Stimulated activated CD4-positive, alpha-beta T cell treated with anti-CD3 and anti-CD28 coated beads, TNF-alpha, amount 100 ng/mL, for 24 hours (primary cell): ENCODE results near the gene ERN1.
A peak's percentile ranks its signal among the peaks of the same experiment; 100 is the strongest.

Experiments
- DNase-seq, 3 experiments: peaks; one replicate each; pipeline ENCODE4 v3.0.0-alpha.2; 2020; ENCODE audit warnings: low read depth in 3 of 3

The ERN1 gene

GRCh38 chr17:64059756-64060155 is 70.2 kb downstream of the ERN1 start:
- no peak for DNase-seq

DNA sequence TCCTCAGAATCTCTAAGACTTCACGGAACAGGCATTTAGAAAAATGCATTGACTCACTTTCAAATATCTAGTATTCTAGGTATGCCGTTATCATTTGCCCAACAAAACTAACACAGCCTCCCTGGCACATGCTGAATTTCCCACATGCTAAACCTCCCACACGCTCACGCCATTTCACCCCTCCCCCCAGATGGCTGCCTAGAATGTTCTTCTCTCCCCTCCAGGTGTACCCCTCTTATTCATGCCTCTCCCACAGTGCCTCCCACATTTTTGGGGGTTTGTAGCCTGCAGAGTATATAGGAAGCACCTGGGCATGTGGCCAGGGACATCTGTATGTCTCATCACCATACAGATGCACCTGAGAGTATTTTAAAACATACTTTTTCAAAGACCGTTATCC is 71.3 kb downstream of the ERN1 start:
- no peak for DNase-seq

DNA sequence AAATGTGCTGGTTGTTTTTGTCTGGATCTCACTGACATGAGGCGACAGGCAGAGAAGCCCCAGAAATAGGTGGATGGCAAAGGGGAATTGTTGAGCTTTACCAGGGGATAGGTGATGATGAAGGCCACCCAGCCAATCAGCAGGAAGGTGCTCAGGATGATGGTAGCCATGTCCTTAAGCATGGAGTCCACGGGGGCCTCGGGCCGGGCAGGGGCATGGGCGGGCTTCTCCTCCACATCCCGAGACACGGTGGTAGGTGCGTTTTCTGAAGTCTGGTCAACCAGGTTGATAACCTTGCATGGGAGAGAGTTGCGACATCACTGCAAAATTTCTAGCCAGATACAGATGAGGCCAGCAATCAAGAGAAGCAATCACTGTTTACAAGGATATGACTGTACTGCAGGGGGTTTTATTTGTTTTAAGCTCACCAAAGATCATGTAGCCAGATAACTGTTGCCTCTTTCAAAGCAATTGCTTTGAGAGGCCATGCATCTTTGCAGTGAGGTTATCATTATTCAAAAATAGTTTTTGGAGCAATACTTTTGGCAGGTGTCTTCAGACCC is 72.2 kb downstream of the ERN1 start:
- DNase-seq, result no peak

- DNase-seq, result no peak
Measured at GRCh38 chr17:64056269-64057005, 73.5 kb downstream of the ERN1 start.

DNA sequence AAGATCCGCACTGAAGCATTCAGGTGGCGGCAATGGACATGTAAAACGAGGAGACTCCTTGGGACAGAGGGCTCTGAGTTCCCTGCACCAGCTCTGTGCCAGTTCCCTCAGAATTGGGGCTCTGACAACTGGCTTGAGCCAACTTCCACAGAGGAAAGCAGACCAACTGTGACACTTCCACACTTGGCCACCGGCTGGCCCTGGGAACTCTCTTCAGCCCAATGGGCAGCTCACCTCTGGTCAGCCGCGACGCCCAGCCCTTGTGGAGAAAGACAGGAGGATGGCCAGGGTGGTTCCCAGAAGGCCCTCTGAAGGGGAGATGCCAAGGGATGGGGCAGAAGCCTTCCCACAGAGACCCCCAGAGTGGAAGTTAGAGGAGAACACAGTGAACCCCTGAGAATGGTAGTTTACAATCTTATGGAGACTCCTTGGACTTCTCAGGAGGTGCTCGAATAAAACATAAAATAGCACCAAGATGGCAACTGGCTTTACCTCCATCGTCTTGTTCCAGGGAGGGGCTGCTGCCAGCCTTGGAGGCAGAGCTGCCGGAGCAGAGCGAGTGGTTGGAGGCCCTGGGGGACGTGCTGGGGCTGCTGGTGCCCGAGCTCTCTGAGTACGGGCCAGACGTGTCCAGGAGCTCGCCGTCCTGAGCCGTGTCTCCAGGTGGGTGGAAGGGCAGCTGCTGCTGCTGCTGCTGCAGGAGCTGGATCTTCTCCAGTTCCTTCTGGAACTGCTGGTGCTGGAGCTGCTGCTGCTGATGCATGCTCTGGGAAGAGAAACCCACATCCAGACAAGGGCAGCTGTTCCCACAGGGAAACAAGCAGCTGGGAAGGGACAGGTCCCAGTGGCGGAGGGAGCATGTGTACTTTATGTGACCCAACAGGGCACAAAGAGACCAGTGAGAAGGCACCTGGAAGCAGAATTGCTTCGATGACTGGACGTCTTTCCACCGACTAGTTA is 74.5 kb downstream of the ERN1 start:
- no peak for DNase-seq

- no peak for DNase-seq
Measured at GRCh38 chr17:64054304-64054703, 75.6 kb downstream of the ERN1 start.

DNA sequence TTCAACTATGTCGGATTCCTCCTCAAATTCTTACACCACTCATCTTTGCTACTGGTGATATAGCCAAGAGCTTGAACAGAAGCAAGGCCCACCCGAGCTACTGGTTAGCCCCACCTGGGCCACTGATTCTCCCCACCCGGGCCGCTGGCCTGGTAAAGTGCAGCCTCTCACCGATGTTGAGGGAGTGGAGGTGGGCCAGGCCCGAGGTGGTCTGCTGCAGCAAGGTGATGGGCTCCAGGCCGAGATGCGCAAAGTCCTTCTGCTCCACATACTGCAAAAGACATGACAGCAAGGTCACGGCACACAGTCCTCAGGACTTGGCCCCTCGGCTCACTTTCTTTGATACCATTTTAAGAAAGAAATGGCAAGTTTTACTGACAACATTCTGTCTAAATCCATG is 76.8 kb downstream of the ERN1 start:
- no peak for DNase-seq

GRCh38 chr17:64051153-64051552 is 78.8 kb downstream of the ERN1 start:
- DNase-seq, result no peak

- no peak for DNase-seq
Measured at GRCh38 chr17:64048805-64049204, 81.1 kb downstream of the ERN1 start.

GRCh38 chr17:64045176-64045575 is 84.8 kb downstream of the ERN1 start:
- DNase-seq, result no peak

DNA sequence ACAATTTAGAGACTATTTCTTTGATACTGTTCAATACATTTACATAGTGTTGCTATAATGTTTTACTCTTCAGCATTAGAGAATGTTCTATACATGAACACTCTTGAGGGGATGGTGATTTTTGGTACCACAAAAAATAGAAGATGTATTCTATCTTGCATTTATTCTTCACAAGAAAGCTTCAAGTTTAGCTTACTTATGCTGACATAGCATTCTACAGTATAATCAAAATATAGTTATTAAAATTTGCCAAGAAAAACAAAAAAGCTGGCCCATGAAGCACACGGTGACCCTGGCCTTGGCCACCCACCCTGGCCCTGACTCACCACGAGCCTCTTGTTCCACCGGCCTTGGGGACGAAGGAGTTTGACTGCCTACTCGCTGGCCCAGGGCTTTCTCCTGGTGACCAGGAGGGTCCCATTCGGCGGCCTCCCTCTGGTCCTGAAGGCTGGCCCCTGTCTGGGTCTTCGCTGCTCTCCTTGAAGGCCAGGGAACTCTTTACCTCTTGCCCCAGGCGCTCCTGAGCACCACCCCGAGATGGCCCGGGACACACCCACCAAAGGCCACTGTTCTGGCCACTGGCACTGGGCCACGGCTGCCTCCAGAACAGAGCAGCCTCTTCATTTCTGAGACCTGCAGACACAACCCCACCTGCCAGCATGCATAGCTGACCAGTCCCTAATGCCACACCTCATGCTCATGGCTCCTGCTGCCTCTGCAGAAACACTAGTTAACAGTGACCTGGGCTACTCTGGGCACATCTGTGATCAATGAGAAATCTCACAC is 87.1 kb downstream of the ERN1 start:
- no peak for DNase-seq

- DNase-seq, result no peak
Measured at GRCh38 chr17:64041912-64042311, 88.0 kb downstream of the ERN1 start.

DNA sequence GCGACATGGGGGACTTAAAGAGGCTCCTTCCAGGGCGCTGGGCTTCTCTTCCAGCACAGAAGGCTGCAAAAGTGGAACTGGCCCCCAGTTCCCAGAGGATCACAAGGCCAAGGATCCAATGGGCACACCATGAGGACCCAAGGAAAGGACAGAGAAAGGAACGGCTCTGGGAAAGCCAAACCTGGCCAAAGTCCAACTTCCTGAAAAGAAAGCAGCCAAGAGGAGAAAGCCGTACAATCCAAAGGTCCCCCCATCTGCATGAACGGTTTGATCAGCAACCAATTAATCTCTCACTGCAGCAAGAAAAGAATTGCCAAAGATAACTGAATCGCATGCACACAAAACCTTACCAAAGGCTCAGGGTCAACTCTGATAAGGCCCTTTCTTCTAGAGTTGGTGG is 89.7 kb downstream of the ERN1 start:
- no peak for DNase-seq

GRCh38 chr17:64039106-64039400 is 90.9 kb downstream of the ERN1 start:
- DNase-seq, result no peak

GRCh38 chr17:64038331-64039105 is 91.4 kb downstream of the ERN1 start:
- DNase-seq, result no peak

DNA sequence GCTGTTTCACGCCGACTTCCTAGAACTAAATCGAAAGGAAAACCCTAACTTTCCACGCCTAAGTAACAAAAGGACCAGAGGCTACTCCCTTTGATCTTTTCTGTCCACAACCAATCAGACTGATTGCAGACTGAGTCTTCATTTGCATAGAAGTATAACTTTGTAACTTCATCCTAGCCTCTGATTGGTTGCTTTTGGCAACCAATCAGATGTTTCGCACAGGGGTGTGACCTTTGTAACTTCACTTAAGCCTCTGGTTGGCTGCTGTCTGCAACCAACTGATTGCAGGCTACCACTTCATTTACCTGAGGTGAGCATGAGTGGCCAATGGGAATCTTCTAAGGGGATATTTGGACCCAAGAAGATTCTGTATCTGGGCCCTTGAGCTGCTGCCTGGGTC is 92.1 kb downstream of the ERN1 start:
- DNase-seq, result no peak

DNA sequence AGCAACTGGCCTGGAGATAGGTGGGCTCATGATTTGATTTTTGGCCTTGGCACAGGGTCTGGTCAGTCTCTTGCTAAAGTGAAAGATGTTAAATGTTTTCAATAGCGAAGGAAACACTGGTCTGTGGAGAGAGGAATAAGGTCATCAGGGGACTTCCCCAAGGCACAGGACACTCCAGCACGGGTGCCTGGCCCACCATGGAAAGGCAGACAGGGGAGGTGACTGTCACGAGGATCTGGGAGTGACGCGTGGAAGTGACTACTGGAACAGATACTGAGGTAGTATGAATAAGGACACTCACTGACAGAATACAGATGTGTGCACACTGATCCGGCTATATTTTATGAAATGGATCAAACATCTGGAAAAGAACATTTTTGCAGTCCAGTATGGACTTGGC is 92.8 kb downstream of the ERN1 start:
- no peak for DNase-seq

DNA sequence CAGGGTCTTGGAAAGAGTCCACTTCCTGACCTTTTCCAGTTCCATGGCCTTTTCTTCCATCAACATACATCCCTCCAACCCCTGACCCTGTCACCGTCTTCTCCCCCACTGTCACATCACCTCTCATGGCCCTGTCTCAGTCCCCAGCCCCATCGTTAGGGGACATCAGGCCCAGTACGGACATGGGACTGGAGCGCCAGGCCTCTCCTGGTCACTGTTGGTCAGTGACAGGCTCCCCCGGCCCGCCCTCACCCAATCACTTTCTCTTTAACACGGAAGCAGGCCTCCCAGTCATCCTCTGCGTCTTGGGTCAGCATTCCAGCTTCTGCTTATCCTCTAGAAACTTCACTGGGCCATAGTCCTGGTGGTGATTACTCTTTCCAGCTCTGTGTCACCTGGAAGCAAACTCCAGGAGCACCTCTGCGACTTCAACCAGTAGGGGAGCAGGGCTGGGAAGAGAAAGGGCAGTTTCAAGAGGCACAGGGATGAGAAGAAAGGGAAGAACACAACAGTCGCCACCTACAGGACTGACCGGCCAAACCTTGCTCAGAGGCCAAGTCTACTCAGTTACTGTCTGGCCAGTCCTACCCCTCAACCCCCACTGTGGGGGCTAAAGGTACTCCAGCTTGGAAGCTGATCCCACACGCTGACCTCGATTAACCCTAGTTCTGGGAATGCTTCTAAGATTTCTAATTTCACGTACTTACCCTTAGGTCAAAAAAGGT is 93.6 kb downstream of the ERN1 start:
- DNase-seq, result no peak

DNA sequence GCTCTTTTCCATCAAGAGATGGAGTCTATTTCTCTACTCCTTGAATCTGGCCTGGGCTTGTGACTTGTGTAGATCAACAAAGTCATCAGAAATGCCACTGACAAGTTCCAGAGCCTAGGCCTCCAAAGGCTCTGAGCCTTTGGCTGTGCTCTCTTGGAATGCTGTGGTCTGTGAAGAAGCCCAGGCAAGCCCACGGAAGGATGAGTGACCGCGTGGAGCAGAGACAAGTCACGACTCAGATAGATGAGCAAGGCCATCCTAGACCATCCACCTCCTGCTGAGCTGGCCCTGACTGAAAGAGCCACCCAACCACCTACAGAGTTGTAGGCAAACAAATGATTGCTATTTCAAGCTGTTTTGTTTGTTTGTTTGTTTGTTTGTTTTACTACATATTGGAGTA is 97.9 kb downstream of the ERN1 start:
- no peak for DNase-seq

- peak; percentile 38 to 67 (median 56) for DNase-seq
Measured at GRCh38 chr17:64028874-64029464, 101.0 kb downstream of the ERN1 start.
